Glutamatergic neuron (in vitro differentiated cells): ENCODE data around the gene QPCT. TPM values are rescaled to one million over a fixed set of nuclear protein-coding genes. Genes with fewer than 3 reads are reported as not detected.

Source experiments
- DNase-seq: peaks from one replicate; pipeline ENCODE4 v3.0.0; 2022
- H3K27ac Mint-ChIP-seq: one replicate; pipeline ENCODE4 v1.8.0; 2020; ENCODE audit warnings: mild to moderate bottlenecking, mixed read lengths, inconsistent platforms; ENCODE audit not compliant: unreplicated experiment
- H3K27me3 Mint-ChIP-seq: one replicate; pipeline ENCODE4 v1.8.0; 2020; ENCODE audit warnings: mild to moderate bottlenecking, moderate library complexity, mixed read lengths, inconsistent platforms; ENCODE audit not compliant: unreplicated experiment
- H3K36me3 Mint-ChIP-seq: one replicate; pipeline ENCODE4 v1.8.0; 2020; ENCODE audit warnings: mild to moderate bottlenecking, mixed read lengths, inconsistent platforms; ENCODE audit not compliant: unreplicated experiment
- H3K4me1 Mint-ChIP-seq: one replicate; pipeline ENCODE4 v1.8.0; 2020; ENCODE audit warnings: mild to moderate bottlenecking, low read depth, mixed read lengths, inconsistent platforms; ENCODE audit not compliant: unreplicated experiment
- H3K4me3 Mint-ChIP-seq: one replicate; pipeline ENCODE4 v1.8.0; 2020; ENCODE audit warnings: mild to moderate bottlenecking, mixed read lengths, inconsistent platforms; ENCODE audit not compliant: unreplicated experiment
- H3K9me3 Mint-ChIP-seq: one replicate; pipeline ENCODE4 v1.8.0; 2020; ENCODE audit warnings: mild to moderate bottlenecking, moderate library complexity, mixed read lengths, inconsistent platforms; ENCODE audit not compliant: unreplicated experiment
- CTCF ChIP-seq: fragments of 200-600 bp; sonication (generic); IDR thresholded peaks from one replicate; pipeline ENCODE4 v1.5.0; 2021; ENCODE audit not compliant: partially characterized antibody, unreplicated experiment
- total RNA-seq: library from RNA; stranded (reverse); fragmentation: NEBNext Ultra II Directional; extraction: Animal tissue kit (Norgen Biotek cat#: 25700); gene quantifications from one replicate; pipeline ENCODE4 v1.2.1, GENCODE V29; 2021; ENCODE audit not compliant: unreplicated experiment

Gene QPCT
- total RNA-seq, 1 donor from 2014 or later = 7.4 TPM

- Mint-ChIP-seq H3K27ac (no peak overlapping the region), H3K4me1 (no peaks in the 10 kb centered on the region), H3K36me3 (no peaks in the 10 kb centered on the region), H3K4me3 (no peak overlapping the region), H3K27me3 (no peaks in the 10 kb centered on the region), H3K9me3 (no peaks in the 10 kb centered on the region)
- no peak for TF ChIP-seq CTCF
- no peak for DNase-seq
These were observed 13.7 kb upstream of the QPCT start for GRCh38 chr2:37330681-37331080.

GRCh38 chr2:37332560-37332959, 11.9 kb upstream of the QPCT start:
- DNase-seq = no peak
- Mint-ChIP-seq H3K4me1 (no peaks in the 10 kb centered on the region), H3K4me3 (no peak overlapping the region), H3K36me3 (no peaks in the 10 kb centered on the region), H3K27me3 (no peaks in the 10 kb centered on the region), H3K9me3 (no peaks in the 10 kb centered on the region), H3K27ac (no peak overlapping the region)
- no peak for TF ChIP-seq CTCF

GRCh38 chr2:37333256-37333655, 11.2 kb upstream of the QPCT start:
- Mint-ChIP-seq H3K9me3 (no peaks in the 10 kb centered on the region), H3K27ac (no peak overlapping the region), H3K27me3 (no peaks in the 10 kb centered on the region), H3K4me1 (no peaks in the 10 kb centered on the region), H3K36me3 (no peaks in the 10 kb centered on the region), H3K4me3 (no peak overlapping the region)
- TF ChIP-seq CTCF = no peak
- DNase-seq = no peak

GRCh38 chr2:37335604-37336003, 8.8 kb upstream of the QPCT start:
- Mint-ChIP-seq H3K4me1 (peaks cover 7% of the 10 kb centered on the region), H3K9me3 (no peaks in the 10 kb centered on the region), H3K27ac (no peak overlapping the region), H3K4me3 (no peak overlapping the region), H3K27me3 (no peaks in the 10 kb centered on the region), H3K36me3 (no peaks in the 10 kb centered on the region)
- no peak for DNase-seq
- no peak for TF ChIP-seq CTCF

GRCh38 chr2:37337620-37338280, 6.7 kb upstream of the QPCT start:
- H3K27ac Mint-ChIP-seq = no peak overlapping the region
- TF ChIP-seq CTCF = no peak
- no peak for DNase-seq
- H3K4me1 Mint-ChIP-seq = peaks cover 7% of the 10 kb centered on the region
- no peak overlapping the region for H3K4me3 Mint-ChIP-seq
- H3K36me3 Mint-ChIP-seq = no peaks in the 10 kb centered on the region
- H3K27me3 Mint-ChIP-seq = no peaks in the 10 kb centered on the region
- no peaks in the 10 kb centered on the region for H3K9me3 Mint-ChIP-seq
